Panc1 (cell line): ENCODE data around the gene ZDHHC18. TPM values are rescaled to one million over a fixed set of nuclear protein-coding genes. Genes with fewer than 3 reads are reported as not detected.

ENCODE experiments used
- ATAC-seq: fragments of 200-7000 bp; cut with Tn5 transposase; 2 replicates; pipeline ENCODE4 v1.9.1; 2020; ENCODE audit warnings: mild to moderate bottlenecking, moderate library complexity
- BruUV-seq: library from RNA; stranded (reverse); fragments of 400-500 nt; replicated peaks from 2 replicates; lab custom pipeline; 2021; lab: Mats Ljungman, UMichigan
- CTCF ChIA-PET: fragments of 300-600 bp; sonication (Branson Sonifier 250); formaldehyde crosslinking; loops from one replicate; lab custom pipeline; 2022; ENCODE audit warnings: antibody characterized with exemption; lab: Charles Lee
- POLR2A ChIA-PET: fragments of 300-600 bp; sonication (Branson Sonifier 250); formaldehyde crosslinking; loops from one replicate; lab custom pipeline; 2022; ENCODE audit warnings: antibody characterized with exemption; lab: Charles Lee
- DNase-seq: peaks from one replicate; pipeline ENCODE4 v3.0.0-alpha.2; 2010; ENCODE audit warnings: low read depth, low spot score
- H3K27ac ChIP-seq: 2 replicates; pipeline ENCODE4 v1.5.1; 2011; ENCODE audit warnings: mild to moderate bottlenecking, low read length, inconsistent platforms
- H3K27me3 ChIP-seq: fragments of 200-500 bp; sonication (Bioruptor generic); 2 replicates; pipeline ENCODE4 v1.6.0; 2014; ENCODE audit warnings: low read length, inconsistent platforms; ENCODE audit not compliant: control insufficient read depth, insufficient read depth
- H3K36me3 ChIP-seq: fragments of 200-500 bp; sonication (Bioruptor generic); 2 replicates; pipeline ENCODE4 v1.5.1; 2014; ENCODE audit warnings: inconsistent platforms, mild to moderate bottlenecking, low read length, moderate library complexity; ENCODE audit not compliant: control insufficient read depth, insufficient read depth
- H3K4me1 ChIP-seq: 2 replicates; pipeline ENCODE4 v1.5.1; 2011; ENCODE audit warnings: inconsistent platforms, mild to moderate bottlenecking, low read length, moderate library complexity; ENCODE audit not compliant: control insufficient read depth, insufficient read depth
- H3K4me3 ChIP-seq, 2 experiments: 2 replicates each; pipeline ENCODE4 v1.5.1; 2011 to 2012; ENCODE audit warnings: low read depth in 2 of 2, low read length in 2 of 2, mild to moderate bottlenecking in 2 of 2, inconsistent platforms in 1 of 2, moderate library complexity in 1 of 2
- H3K9me3 ChIP-seq: fragments of 200-500 bp; sonication (Bioruptor generic); 2 replicates; pipeline ENCODE4 v1.5.1; 2014; ENCODE audit warnings: low read depth, mild to moderate bottlenecking, inconsistent platforms, low read length, moderate library complexity; ENCODE audit not compliant: control insufficient read depth, insufficient read depth
- CTCF ChIP-seq: fragments of 450-650 bp; IDR thresholded peaks from 2 replicates; pipeline ENCODE4 v1.5.1; 2017; ENCODE audit warnings: mild to moderate bottlenecking
- POLR2AphosphoS5 ChIP-seq: IDR thresholded peaks from 2 replicates; pipeline ENCODE4 v1.6.1; 2012; ENCODE audit warnings: mild to moderate bottlenecking, low read depth, low read length, moderate library complexity
- REST ChIP-seq, 2 experiments: IDR thresholded peaks; 2 replicates each; pipeline ENCODE4 v1.6.1; 2011 to 2012; ENCODE audit warnings: low read depth in 2 of 2, control low read depth in 1 of 2, low read length in 1 of 2, mild to moderate bottlenecking in 1 of 2, moderate library complexity in 1 of 2; ENCODE audit not compliant: insufficient read depth in 1 of 2
- SIN3A ChIP-seq: IDR thresholded peaks from 2 replicates; pipeline ENCODE4 v1.6.1; 2012; ENCODE audit warnings: low read depth, mild to moderate bottlenecking, low read length, moderate library complexity, borderline replicate concordance; ENCODE audit not compliant: insufficient read depth
- TCF7L2 ChIP-seq: IDR thresholded peaks from 2 replicates; pipeline ENCODE4 v1.6.1; 2011; ENCODE audit warnings: mild to moderate bottlenecking, low read depth, low read length, inconsistent platforms
- in situ Hi-C: cut with HindIII; loops from 2 replicates; pipeline ENCODE4 v1.10.0; 2016; ENCODE audit warnings: low sequenced_read_pairs, low pct_unique_long_range_greater_than_20kb
- intact Hi-C: fragments of 100-400 bp; cut with micrococcal nuclease; formaldehyde crosslinking; loops from one replicate; pipeline ENCODE4 v1.10.0; 2022; ENCODE audit not compliant: unreplicated experiment
- total RNA-seq: library from RNA; stranded (reverse); gene quantifications from one replicate; pipeline ENCODE4 v1.2.1, GENCODE V29; 2021; ENCODE audit not compliant: unreplicated experiment

The ZDHHC18 gene
- total RNA-seq, 1 experiment from 2014 or later = 45.4 TPM

GRCh38 chr1:26894263-26894662 is 67.8 kb downstream of the ZDHHC18 start:
- no peak for DNase-seq
- BruUV-seq = no TSS peak
- ATAC-seq = no peak
- H3K27me3 ChIP-seq = no peaks in the 10 kb centered on the region
- in situ Hi-C loops = no loop called here
- intact Hi-C loops = no loop called here
- no peak overlapping the region for H3K4me3 ChIP-seq
- ChIA-PET POLR2A (interaction anchor here (0.6 kb wide), 1 partner anchor 12 kb away, joined by 4 read pairs; no protein-coding TSS in a partner anchor), CTCF (no interaction called here)
- H3K9me3 ChIP-seq = no peaks in the 10 kb centered on the region
- peak overlapping the region; percentile 54; the same call in 1 of the 2 replicates for H3K27ac ChIP-seq
- TF ChIP-seq CTCF (no peak), TCF7L2 (no peak), POLR2AphosphoS5 (no peak), SIN3A (no peak), REST (IDR thresholded peaks at IDR 0.05; ENCODE audit: insufficient read depth in 1 of 2, low read depth in 2 of 2, low read length in 1 of 2) (no peak)
- peaks cover 18% of the 10 kb centered on the region for H3K4me1 ChIP-seq
- peaks cover 9% of the 10 kb centered on the region; the same call in 1 of the 2 replicates for H3K36me3 ChIP-seq

- CTCF ChIA-PET = no interaction called here
- POLR2A ChIA-PET = interaction anchor here (0.6 to 0.7 kb wide), 2 partner anchors 19 to 65 kb away, joined by 3 to 4 read pairs; no protein-coding TSS in a partner anchor
- H3K9me3 ChIP-seq = no peaks in the 10 kb centered on the region
- peaks cover 12% of the 10 kb centered on the region; the same call in 1 of the 2 replicates for H3K36me3 ChIP-seq
- no peak overlapping the region for H3K27ac ChIP-seq
- DNase-seq = no peak
- no TSS peak for BruUV-seq
- H3K4me1 ChIP-seq = peaks cover 17% of the 10 kb centered on the region
- intact Hi-C loops = no loop called here
- H3K4me3 ChIP-seq = no peak overlapping the region
- ATAC-seq = no peak
- TF ChIP-seq REST (IDR thresholded peaks at IDR 0.05; ENCODE audit: insufficient read depth in 1 of 2, low read depth in 2 of 2, low read length in 1 of 2) (no peak), POLR2AphosphoS5 (no peak), TCF7L2 (no peak), SIN3A (no peak), CTCF (no peak)
- no peaks in the 10 kb centered on the region for H3K27me3 ChIP-seq
- in situ Hi-C loops = no loop called here
These were observed 70.9 kb downstream of the ZDHHC18 start for GRCh38 chr1:26897351-26897750.
